GM18520 (cell line): ENCODE measurements around the gene ANG.
A peak's percentile ranks its signal among the peaks of the same experiment; 100 is the strongest.
"Not testable (repeated sequence)": the region's sequence is repeated elsewhere in the genome, so short reads cannot be mapped to it uniquely, and the experiment has no call there.

ENCODE experiments used
- ATAC-seq: cut with Tn5 transposase; IDR thresholded peaks from one replicate; pipeline ENCODE4 v1.9.1; 2021; ENCODE audit not compliant: unreplicated experiment

ANG gene

DNA sequence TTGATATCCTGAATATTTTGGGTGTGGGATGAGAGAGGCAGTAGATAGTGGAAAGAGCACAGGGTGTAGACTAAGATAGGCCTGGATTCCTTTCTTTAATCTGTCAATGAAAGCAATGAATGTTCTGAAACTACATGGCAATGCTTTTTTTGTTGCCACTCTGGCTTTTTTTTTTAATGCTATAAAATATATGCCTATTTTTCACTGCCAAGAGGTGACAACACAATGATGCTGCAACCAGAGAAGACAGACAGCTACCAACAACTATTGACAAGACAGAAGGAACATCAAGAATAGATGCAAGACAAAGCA is 9.4 kb downstream of the ANG start:
- no peak for ATAC-seq

DNA sequence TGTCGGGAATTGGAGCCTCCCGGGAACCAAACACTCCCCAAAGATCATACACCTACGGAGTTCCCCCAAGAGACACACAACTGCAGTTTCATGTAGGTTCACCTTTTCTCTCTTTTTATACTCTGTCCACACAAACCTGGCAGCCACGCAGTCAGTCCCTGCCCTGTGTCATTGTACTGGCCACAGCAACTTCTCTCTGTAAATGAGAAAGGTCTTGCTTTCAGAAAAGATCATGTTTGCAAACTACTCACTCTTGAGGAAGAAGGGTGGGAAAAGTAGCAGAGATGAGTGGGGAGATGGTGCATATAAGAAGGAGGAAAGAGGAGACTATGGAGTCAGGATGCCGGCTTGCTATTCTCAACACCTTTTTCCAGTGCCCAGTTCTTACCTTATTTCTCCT is 10.4 kb downstream of the ANG start:
- ATAC-seq = no peak

GRCh38 chr14:20699931-20700330 is 11.4 kb downstream of the ANG start:
- ATAC-seq = no peak

DNA sequence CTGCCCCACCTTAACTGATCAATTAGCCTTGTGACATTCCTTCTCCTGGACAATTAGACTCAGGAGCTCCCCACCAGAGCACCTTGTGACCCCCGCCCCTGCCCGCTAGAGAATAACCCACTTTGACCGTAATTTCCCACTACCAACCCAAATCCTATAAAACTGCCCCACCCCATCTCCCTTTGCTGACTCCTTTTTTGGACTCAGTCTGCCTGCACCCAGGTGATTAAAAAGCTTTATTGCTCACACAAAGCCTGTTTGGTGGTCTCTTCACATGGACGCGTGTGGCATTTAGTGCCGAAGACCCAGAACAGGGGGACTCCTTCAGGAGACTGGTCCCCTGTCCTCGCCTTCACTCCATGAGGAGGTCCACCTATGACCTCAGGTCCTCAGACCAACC is 12.4 kb downstream of the ANG start:
- not testable (repeated sequence) for ATAC-seq

GRCh38 chr14:20706657-20707355 is 18.2 kb downstream of the ANG start:
- ATAC-seq = no peak

DNA sequence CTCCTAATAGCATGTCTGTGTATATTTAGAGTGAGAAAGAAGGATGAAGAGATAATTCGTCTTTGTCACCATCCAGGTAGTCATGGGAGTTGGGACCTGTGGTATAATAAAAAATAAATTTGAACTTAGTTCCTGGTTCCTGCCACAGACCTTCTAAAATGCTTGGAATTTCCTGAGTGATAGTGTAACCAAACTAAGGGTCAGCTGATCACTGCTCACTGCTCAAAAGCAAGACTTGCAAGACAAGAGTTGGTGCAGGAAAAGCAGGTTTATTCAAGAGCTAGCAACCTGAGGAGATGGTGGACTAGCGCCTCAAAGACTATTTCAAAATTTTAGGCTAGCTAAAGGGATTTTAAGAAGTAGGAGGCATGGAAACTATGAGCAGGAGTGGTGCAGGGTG is 19.1 kb downstream of the ANG start:
- no peak for ATAC-seq

- ATAC-seq = no peak
Measured at GRCh38 chr14:20711261-20711660, 22.7 kb downstream of the ANG start.

GRCh38 chr14:20711685-20712084 is 23.1 kb downstream of the ANG start:
- ATAC-seq = no peak

GRCh38 chr14:20712904-20713303 is 24.3 kb downstream of the ANG start:
- no peak for ATAC-seq

DNA sequence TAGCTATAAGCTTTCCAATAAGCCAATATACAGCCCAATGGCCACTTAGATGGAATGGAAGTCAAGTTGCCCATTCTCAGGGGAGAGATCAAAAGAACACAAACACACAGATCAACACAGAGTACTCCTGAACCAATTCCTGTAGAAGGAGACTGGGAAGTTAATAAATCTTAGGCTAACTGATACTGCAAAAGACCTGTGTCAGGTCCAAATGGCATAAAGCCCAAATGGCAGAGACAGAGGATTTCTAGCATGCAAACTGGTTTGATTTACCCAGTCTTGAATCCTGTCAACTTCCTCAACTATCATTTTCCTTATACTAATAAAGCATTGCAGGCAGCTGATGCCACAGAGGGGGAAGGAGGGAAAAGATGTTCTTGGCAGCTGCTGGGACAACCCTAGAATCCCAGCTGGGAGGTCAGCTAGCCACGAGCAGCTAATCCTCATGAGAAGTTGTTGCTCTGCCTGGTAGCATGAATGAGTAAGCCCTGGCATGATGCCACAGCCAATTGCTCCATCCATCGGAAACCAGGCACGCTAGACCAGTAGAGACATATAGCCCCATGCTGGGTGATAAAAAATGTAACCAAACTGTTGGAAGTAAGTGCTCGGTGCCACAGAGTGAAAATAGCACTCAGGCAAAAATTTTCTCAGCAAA is 26.2 kb downstream of the ANG start:
- ATAC-seq = no peak

GRCh38 chr14:20719777-20720176 is 31.2 kb downstream of the ANG start:
- ATAC-seq = no peak

DNA sequence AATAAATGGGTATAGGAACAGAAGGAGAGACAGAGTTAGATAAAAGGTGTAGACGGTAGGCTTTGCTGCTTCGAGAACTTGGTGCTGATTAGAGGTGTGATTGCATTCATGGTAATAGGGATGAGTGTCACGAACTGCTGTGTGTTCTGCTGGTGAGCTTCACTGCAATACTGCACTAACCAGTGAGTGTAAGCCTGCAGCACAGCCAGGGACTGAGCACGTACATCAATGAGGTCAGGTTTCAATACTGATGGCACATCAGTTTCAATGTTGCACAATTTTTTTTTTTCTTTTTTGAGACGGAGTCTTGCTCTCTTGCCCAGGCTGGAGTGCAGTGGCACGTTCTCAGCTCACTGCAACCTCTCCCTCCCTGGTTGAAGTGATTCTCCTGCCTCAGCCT is 32.2 kb downstream of the ANG start:
- no peak for ATAC-seq

- no peak for ATAC-seq
Measured at GRCh38 chr14:20722016-20722415, 33.5 kb downstream of the ANG start.

DNA sequence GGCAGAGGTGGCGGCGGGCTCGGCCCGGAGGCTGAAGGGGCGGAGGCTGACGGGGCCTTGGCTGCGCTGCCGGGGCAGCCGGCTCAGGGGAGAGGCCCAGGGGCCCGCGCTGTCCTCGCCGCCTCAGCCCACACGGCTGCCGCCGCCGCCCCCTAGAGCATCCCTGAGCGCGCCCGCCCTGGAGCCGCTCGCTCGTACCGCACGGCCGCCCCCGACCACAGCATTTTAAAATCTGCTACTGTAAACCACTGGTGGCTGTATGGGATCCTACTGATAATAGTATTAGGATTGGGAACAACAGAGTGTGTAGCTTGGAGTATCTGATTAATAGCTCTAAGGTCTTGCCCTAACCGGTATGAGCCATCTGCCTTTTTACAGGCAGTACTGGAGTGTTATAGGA is 34.9 kb downstream of the ANG start:
- no peak for ATAC-seq

GRCh38 chr14:20726121-20726520 is 37.6 kb downstream of the ANG start:
- not testable (repeated sequence) for ATAC-seq

GRCh38 chr14:20726531-20726930 is 38.0 kb downstream of the ANG start:
- no peak for ATAC-seq

DNA sequence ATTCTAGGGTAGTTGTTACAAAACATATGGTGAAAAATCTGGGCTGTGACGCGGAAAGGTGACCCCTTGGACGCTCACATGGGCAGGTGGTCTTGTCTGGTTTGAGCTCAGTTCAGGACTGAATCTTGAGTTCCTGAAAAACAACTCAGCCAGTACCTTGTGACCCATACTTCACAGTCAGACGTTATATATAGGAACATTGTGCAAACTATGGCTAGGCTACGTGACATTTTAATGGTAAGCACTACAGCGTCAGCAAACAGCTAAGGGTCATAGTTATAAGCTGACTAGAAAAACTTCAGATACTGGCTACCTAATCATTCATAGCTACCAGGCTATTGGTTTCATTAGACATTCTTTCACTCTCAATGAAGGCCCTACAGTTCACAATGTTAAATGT is 42.3 kb downstream of the ANG start:
- ATAC-seq = no peak

GRCh38 chr14:20732477-20732876 is 43.9 kb downstream of the ANG start:
- no peak for ATAC-seq

DNA sequence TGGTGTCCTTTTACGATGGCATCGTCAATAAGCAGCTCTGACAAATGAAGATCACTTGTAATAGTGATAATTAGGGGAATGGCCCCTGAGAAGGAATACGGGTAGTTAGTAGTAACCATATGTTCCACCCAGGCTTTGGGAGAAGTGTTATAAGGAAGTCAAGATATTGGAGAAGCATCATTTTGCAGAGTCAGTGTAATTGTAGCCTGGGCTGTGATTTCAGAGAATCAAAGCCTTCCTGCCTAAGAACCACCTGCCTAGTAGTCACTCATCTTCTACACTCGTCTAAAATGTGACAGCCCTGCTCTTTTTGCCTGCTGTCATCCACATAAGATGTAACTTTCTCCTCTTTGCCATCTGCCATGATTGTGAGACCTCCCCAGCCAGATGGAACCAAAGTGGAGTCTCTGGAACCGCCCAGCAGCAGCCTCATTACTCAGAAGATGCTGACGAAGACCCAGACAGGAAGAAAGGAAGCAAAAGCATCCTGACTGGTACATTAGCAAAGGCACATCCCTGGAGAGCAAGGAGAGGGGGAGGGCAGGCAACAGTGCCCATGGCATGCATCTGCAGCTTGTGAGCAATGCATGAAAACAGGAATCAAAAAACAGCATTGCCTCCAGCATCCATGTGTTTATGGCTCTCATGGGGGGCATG is 44.5 kb downstream of the ANG start:
- ATAC-seq = no peak

GRCh38 chr14:20733684-20734429 is 45.3 kb downstream of the ANG start:
- ATAC-seq = no peak

GRCh38 chr14:20734430-20734806 is 45.9 kb downstream of the ANG start:
- ATAC-seq = peak; percentile 63

DNA sequence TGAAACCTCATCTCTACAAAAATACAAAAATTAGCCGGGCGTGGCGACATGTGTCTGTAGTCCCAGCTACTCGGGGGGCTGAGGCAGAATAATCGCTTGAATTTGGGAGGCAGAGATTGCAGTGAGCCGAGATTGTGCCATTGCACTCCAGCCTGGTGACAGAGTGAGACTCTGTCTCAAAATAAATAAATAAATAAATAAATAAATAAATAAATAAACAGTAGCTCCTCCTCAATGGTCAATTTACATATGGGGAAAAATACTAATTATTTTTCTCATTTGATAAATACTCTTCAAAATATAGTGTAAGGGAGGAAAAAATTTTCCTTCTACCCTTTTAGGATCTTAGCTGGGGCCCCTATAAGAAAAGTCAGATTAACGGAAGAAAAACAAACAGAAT is 49.7 kb downstream of the ANG start:
- not testable (repeated sequence) for ATAC-seq
